Bronchial epithelial cell (primary cell): ENCODE measurements around the gene ZNF503. TPM values are rescaled to one million over a fixed set of nuclear protein-coding genes. Genes with fewer than 3 reads are reported as not detected.
"Not testable (repeated sequence)": the region's sequence is repeated elsewhere in the genome, so short reads cannot be mapped to it uniquely, and the experiment has no call there.

Experiments
- DNase-seq: peaks from one replicate; pipeline ENCODE4 v3.0.0-alpha.2; 2010; ENCODE audit warnings: low read depth
- FAIRE-seq: peaks from 2 replicates; lab custom pipeline; 2011; peaks lifted over from hg19 to GRCh38; lab: Jason Lieb, UNC
- H3K27me3 ChIP-seq: 2 replicates; pipeline ENCODE4 v1.5.1; 2011; ENCODE audit warnings: low read length; ENCODE audit not compliant: control insufficient read depth, insufficient read depth
- H3K36me3 ChIP-seq: 2 replicates; pipeline ENCODE4 v1.5.1; 2011; ENCODE audit warnings: low read length; ENCODE audit not compliant: control insufficient read depth, insufficient read depth
- H3K4me3 ChIP-seq: 2 replicates; pipeline ENCODE4 v1.5.1; 2011; ENCODE audit warnings: mild to moderate bottlenecking, low read depth, low read length, control low read depth
- total RNA-seq: library from RNA; depleted of rRNA; stranded (reverse); fragments of >200 nt; gene quantifications from 2 replicates; pipeline ENCODE4 v1.2.1, GENCODE V29; 2014
- TF ChIP-seq, protein P1 (sequence below): IDR thresholded peaks from 2 replicates; pipeline ENCODE4 v1.5.1; 2011; ENCODE audit warnings: mild to moderate bottlenecking, moderate library complexity, low read length, control low read depth, inconsistent platforms; ENCODE audit not compliant: insufficient read depth, severe bottlenecking

ZNF503 gene
- total RNA-seq, 1 donor from 2014 or later = 2.1 TPM

DNA sequence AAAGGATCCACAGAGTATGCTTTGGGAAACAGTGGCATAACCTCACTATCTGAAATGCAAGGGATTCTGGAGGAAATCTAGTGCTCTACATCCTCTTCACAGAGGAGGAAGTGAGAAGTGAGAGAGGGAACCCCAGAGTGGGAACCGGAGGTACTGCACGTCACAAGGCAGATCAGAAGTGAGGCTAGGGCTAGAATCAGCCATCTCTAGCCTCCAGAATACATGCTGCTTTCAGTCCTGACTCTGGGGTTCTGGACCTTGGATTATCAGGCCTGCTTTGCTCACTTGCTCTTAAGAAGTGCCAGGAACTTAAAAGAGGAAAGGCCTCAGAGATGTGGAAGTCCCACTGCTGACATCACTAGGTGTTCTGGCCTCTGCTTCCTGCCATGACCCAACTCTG lies 25.7 kb downstream of the ZNF503 start:
- no peak for FAIRE-seq
- DNase-seq = no peak
- H3K36me3 ChIP-seq = no peaks in the 10 kb centered on the region
- H3K4me3 ChIP-seq = no peak overlapping the region
- TF ChIP-seq, protein P1, sequence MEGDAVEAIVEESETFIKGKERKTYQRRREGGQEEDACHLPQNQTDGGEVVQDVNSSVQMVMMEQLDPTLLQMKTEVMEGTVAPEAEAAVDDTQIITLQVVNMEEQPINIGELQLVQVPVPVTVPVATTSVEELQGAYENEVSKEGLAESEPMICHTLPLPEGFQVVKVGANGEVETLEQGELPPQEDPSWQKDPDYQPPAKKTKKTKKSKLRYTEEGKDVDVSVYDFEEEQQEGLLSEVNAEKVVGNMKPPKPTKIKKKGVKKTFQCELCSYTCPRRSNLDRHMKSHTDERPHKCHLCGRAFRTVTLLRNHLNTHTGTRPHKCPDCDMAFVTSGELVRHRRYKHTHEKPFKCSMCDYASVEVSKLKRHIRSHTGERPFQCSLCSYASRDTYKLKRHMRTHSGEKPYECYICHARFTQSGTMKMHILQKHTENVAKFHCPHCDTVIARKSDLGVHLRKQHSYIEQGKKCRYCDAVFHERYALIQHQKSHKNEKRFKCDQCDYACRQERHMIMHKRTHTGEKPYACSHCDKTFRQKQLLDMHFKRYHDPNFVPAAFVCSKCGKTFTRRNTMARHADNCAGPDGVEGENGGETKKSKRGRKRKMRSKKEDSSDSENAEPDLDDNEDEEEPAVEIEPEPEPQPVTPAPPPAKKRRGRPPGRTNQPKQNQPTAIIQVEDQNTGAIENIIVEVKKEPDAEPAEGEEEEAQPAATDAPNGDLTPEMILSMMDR = no peak
- peaks cover 2% of the 10 kb centered on the region for H3K27me3 ChIP-seq

DNA sequence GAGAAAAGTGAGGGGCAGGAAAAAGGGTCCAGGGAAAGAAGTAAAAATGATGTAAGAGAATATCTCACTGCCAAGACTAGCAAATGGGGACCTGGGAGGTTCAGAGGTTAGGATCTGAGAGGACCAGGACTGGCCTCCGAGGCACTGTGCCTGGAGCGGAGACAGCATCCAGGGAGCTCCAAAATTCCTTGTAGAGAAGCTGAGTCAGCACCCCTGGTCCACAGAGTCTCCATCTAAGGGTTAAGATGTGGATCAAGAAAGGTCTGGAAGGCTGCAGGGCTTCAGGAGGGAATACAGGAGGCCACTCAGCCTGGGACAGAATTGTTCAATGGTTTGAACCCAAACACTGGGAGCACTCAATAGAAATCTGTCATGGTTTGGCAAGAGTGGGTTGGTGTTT lies 30.6 kb downstream of the ZNF503 start:
- Histone ChIP-seq H3K27me3 (peaks cover 6% of the 10 kb centered on the region), H3K36me3 (no peaks in the 10 kb centered on the region), H3K4me3 (no peak overlapping the region)
- TF ChIP-seq, protein P1 = no peak
- DNase-seq (no peak), FAIRE-seq (no peak)

DNA sequence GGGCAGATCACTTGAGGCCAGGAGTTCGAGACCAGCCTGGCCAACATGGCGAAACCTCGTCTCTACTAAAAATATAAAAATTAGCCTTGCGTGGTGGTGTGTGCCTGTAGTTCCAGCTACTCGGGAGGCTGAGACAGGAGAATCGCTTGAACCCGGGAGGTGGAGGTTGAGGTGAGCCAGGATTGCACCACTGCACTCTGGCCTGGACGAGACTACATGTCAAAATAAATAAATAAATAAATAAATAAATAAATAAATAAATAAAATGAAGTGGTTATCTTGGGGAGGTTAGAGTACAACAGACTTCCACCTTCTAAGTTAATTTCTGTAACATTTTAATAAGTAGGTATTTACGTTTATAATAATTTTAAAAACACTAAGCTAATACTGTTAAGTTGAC lies 31.7 kb downstream of the ZNF503 start:
- not testable (repeated sequence) for H3K4me3 ChIP-seq, H3K27me3 ChIP-seq

DNA sequence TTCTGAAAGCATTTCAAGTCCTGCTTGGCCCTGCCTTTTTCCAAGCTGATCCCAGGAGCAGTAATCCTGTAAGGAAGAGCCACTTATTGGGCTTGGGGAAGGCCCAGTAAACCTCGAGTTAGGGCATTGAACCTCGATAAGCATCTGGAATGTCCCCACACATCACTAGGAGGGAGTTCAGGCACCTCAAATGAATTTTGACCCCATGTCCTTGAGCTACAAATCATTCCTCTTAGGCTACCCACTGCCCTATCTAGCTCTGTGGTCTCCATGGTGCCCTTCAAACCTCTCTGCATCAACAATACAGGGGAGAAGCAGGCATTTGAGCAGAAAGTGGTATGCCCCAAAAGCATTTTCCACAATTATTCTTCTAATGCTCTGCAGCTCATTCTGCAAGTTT lies 33.7 kb downstream of the ZNF503 start:
- TF ChIP-seq, protein P1 = no peak
- Histone ChIP-seq H3K4me3 (no peak overlapping the region), H3K27me3 (peaks cover 5% of the 10 kb centered on the region), H3K36me3 (no peaks in the 10 kb centered on the region)
- FAIRE-seq = no peak
- no peak for DNase-seq

More for the DNA sequence above, 31.7 kb downstream of the ZNF503 start:
- not testable (repeated sequence) for DNase-seq, H3K36me3 ChIP-seq, FAIRE-seq

DNA sequence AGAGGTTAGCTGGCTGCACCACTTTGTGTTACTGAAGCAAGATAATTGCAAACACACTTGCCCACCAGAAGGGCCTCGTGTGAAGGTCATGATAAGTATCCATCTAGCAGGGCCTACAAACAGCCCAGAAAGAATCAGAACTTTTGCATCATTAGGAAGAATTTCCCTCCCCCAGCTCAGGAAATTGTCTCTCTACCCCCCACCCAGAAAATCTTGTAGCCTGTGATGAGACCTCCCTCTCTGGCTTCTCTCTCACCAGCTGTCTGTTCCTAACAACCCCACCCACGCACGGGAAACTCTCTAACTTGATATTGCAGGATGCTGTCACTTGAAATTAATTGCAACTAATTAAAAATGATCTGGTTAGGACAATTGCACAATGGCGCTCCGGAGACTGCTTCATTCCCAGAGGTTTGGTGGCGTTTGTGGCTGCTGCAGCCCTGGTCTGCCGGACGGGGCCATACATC lies 34.5 kb downstream of the ZNF503 start:
- no peaks in the 10 kb centered on the region for H3K36me3 ChIP-seq
- DNase-seq (no peak), FAIRE-seq (no peak)
- no peak overlapping the region for H3K4me3 ChIP-seq
- peaks cover 4% of the 10 kb centered on the region for H3K27me3 ChIP-seq
- TF ChIP-seq, protein P1 = no peak

DNA sequence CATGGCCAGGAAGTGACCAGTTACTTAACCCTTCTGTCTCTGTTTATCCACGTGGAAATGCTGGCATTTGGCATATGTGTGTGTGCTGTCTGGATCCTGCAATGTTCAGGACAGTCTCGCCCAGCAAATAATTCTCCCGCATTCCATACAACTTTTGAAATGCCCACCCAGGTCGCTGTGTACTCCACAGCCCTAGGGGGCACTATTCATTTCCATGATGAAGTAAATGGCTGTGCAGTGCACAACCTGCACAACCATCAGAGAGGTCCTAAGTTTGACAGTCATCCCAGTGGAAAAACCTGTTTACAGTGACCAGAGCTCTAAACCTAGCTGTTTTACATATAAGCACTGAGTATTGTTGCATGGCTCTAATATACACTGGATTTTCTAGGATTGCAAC lies 38.1 kb downstream of the ZNF503 start:
- Histone ChIP-seq H3K36me3 (no peaks in the 10 kb centered on the region), H3K27me3 (peaks cover 4% of the 10 kb centered on the region), H3K4me3 (no peak overlapping the region)
- DNase-seq (no peak), FAIRE-seq (peak; percentile 88)
- TF ChIP-seq, protein P1 = no peak

DNA sequence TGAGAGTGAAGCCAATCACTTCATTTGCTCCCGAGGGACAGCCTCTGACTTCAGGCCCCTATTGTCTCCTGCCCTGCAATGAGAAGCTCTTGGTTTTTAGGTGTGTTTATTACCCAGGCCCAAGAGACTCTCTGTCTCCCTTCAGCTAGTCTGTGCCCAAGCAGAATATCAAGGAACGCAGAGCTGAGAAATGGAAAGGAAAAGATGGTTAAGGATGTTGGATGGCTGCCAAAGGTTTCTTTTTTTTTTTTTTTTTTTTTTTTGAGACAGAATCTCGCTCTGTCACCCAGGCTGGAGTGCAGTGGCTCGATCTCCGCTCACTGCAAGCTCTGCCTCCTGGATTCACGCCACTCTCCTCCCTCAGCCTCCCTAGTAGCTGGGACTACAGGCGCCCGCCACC lies 41.7 kb downstream of the ZNF503 start:
- H3K36me3 ChIP-seq, H3K27me3 ChIP-seq, FAIRE-seq, H3K4me3 ChIP-seq, DNase-seq: not testable (repeated sequence)
